ENCODE data around the gene ANO9. TPM values are rescaled to one million over a fixed set of nuclear protein-coding genes. Genes with fewer than 3 reads are reported as not detected.
"Not testable (repeated sequence)": the region's sequence is repeated elsewhere in the genome, so short reads cannot be mapped to it uniquely, and the experiment has no call there.

ANO9 gene
- total RNA-seq, 4 donors from 2014 or later: 0.79 to 3.6 (median 3.1) TPM

DNA sequence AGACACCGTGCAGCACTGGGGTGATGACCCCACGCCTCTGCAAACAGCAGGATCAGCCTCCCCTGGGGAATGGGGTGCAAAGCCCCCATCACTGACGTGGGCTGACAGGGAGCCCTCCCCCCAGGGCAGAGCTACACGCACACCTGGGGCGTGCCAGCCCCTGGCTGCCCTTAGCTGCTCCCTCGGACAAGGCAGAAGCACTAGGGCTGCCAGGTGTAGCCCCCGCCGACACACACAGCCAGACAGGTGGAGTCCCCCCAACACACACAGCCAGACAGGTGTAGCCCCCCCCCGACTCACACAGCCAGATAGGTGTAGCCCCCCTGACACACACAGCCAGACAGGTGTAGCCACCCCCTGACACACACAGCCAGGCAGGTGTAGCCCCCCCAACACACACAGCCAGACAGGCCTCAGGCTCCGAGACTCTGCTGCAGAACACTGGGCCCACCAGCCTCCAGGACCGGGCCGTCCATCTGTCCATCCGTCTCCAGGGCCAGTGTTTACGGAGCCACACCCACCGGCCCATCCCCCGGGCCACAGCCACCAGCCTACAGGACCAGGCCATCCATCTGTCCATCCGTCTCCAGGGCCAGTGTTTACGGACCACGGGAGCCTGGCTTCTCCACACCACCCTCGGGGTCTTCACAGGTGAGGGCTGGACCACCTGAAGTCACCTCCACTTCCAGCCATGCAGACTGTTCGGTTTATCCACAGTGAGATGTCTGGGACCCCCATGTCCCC lies 3.5 kb downstream of the ANO9 start:
- no peak for DNase-seq (ENCODE audit: low spot score)
- TF ChIP-seq, protein P1, sequence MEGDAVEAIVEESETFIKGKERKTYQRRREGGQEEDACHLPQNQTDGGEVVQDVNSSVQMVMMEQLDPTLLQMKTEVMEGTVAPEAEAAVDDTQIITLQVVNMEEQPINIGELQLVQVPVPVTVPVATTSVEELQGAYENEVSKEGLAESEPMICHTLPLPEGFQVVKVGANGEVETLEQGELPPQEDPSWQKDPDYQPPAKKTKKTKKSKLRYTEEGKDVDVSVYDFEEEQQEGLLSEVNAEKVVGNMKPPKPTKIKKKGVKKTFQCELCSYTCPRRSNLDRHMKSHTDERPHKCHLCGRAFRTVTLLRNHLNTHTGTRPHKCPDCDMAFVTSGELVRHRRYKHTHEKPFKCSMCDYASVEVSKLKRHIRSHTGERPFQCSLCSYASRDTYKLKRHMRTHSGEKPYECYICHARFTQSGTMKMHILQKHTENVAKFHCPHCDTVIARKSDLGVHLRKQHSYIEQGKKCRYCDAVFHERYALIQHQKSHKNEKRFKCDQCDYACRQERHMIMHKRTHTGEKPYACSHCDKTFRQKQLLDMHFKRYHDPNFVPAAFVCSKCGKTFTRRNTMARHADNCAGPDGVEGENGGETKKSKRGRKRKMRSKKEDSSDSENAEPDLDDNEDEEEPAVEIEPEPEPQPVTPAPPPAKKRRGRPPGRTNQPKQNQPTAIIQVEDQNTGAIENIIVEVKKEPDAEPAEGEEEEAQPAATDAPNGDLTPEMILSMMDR (IDR thresholded peaks at IDR 0.05): no peak
- no peak for ATAC-seq (ENCODE audit: low FRiP score)

DNA sequence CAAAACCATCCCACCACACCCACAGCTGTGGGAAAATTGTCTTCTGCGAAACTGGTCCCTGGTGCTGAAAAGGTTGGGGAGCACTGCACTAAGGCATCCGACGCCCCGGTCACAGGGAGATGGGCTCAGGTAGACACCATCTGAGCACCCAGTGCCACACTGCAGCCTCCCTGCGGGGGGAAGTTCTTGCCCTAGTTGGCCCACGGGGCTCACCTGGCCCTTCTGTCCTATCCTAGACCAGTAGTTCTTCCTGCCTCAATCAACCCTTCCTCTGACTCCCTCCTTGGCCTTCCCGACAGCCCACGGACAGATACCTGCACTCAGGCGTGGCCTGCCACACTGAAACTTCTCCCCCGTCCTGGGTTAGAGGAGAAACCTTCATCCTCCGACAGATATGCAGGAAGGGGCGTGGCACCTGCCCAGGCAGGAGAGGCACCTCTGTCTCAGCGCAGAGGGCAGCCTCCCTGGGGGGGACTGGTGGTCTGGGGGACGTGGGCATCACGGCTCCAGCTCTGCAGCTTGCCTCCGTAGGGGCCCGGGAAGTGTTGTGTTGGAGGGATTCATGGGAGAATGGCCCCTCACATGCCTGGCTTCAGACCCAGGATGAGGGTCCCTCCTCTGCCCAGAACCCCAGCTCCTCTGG lies 4.5 kb downstream of the ANO9 start:
- TF ChIP-seq, protein P1 (IDR thresholded peaks at IDR 0.05): no peak
- DNase-seq (ENCODE audit: low spot score): no peak
- no peak for ATAC-seq (ENCODE audit: low FRiP score)

DNA sequence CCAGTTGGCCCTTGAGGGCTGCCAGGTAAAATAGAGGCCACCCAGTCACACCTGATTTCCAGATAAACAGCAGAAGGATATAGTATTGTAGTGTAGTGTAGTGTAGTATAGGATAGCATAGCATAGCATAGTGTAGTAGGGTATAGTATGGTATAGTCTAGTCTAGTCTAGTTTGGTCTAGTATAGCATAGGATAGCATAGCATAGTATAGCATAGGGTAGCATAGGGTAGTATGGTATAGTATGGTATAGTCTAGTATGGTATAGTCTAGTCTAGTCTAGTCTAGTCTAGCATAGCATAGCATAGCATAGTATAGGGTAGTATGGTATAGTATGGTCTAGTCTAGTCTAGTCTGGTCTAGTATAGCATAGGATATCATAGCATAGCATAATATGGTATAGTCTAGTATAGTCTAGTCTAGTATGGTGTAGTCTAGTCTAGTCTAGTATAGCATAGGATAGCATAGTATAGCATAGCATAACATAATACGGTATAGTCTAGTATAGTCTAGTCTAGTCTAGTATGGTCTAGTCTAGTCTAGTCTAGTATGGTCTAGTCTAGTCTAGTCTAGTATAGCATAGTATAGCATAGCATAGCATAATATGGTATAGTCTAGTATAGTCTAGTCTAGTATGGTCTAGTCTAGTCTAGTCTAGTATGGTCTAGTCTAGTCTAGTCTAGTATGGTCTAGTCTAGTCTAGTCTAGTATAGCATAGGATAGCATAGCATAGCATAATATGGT lies 6.6 kb downstream of the ANO9 start:
- ATAC-seq (ENCODE audit: low FRiP score); DNase-seq (ENCODE audit: low spot score): not testable (repeated sequence)

DNA sequence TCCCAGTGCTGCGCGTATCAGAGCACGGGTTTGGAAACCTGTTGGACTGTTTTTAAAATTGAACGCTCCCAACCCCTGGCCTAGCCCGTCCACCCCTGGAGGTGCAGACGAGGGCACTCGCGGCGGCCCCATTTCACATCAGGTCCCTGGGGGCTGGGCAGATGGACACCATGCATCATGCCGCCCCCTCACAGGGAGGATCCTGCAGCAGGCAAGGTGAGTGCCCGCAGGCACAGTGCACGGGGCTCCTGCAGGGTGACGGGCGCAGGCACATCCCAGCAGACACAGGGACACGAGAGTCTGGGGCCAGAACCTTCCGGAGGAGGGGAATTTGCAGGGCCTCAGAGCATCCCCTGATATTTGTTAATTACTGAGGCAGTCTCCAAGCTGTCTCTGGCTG lies 7.3 kb downstream of the ANO9 start:
- TF ChIP-seq, protein P1 (IDR thresholded peaks at IDR 0.05): no peak
- ATAC-seq (ENCODE audit: low FRiP score) (no peak), DNase-seq (ENCODE audit: low spot score) (no peak)

DNA sequence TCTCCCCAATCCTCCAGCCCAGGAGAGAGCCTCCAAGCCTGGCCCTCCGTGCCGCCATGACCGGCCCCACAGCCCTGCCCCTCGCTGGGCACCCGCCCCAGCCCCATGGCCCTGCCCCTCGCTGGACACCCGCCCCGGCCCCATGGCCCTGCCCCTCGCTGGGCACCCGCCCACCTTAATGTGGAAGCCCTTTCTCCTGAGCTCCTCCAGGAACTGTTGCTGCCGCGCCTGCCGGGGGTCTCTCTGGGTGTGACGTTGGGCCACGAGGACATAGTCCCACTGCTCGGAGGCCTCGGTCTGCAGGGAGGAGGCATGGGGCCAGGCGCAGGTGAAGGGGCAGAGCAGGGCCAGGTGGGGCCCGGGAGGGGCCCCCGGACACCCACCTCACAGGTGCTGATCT lies 8.2 kb downstream of the ANO9 start:
- ATAC-seq (ENCODE audit: low FRiP score) (peak; percentile 13), DNase-seq (ENCODE audit: low spot score) (no peak)
- TF ChIP-seq, protein P1 (IDR thresholded peaks at IDR 0.05): no peak

DNA sequence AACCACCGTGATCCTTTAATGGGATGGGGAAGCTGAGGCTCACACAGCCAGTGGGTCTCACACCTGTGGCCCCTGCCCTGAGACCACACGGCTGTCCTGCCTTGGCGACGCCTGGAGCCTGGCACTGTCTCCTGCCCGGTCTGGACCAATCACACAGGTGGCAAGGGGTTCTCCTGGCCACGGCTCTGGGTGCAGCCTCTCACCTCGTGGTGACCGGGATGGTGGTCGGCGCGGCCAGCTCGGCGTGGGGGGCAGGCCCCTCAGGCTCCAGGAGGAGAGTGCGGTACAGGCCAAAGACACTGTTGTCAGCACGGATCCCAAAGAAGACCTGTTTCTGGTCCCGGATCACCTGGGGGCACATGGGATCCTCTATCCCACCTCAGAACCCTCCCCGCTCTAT lies 8.7 kb downstream of the ANO9 start:
- DNase-seq (ENCODE audit: low spot score) (no peak), ATAC-seq (ENCODE audit: low FRiP score) (no peak)
- TF ChIP-seq, protein P1 (IDR thresholded peaks at IDR 0.05): no peak

DNA sequence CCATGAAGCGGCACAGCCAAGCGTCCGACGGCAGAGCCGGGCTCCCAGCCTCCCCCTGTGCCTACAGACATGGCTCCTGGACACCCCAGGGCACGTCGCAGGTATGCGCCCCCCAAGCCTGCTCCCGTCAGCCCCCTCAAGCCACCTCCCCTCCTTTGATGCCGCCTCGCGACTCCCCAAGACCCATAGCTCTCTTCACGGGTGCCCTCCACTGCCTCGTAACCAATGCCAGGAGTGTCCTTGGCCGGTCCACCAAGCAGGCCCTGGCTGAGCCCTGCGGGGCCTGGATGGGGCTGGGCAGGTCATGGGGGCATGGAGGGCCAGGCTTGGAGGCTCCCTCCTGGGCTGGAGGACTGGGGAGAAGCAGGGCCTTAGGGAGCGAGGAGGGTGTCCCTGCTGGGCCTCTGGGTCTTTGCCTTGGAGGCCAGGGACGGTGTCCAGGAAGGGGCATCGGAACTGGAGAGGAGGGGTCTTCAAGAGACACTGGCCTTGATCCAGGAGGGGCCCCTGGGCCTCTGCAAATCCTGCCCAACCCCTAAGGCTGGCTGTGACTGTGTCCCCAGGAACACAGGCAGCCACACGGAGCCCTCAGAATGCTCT lies 9.2 kb downstream of the ANO9 start:
- TF ChIP-seq, protein P1 (IDR thresholded peaks at IDR 0.05): no peak
- no peak for DNase-seq (ENCODE audit: low spot score)
- ATAC-seq (ENCODE audit: low FRiP score): no peak
